ENCODE measurements around the gene POU2F3. TPM values are rescaled to one million over a fixed set of nuclear protein-coding genes. Genes with fewer than 3 reads are reported as not detected.
"Not testable (repeated sequence)": the region's sequence is repeated elsewhere in the genome, so short reads cannot be mapped to it uniquely, and the experiment has no call there.

The POU2F3 gene
- total and polyA plus RNA-seq, 2 of the 13 experiments (the other 11 are each of a cell fraction or from before 2014, with no cell fraction given) = not detected

GRCh38 chr11:120249279-120250262, 9.6 kb downstream of the POU2F3 start:
- intact Hi-C loops (cut with micrococcal nuclease; ENCODE audit: unreplicated experiment) = no loop called here
- FAIRE-seq = no peak
- 24% methylated on average over 8 of the region's 8 CpGs for WGBS (ENCODE audit: low lambda C conversion rate)
- H3K36me3 ChIP-seq (replicated peaks in 1 of 2; ENCODE audit: control insufficient read depth in 1 of 2, insufficient read depth in 2 of 2, low read length in 2 of 2) = no peaks in the 10 kb centered on the region
- H4K20me1 ChIP-seq (ENCODE audit: insufficient read depth, low read length) = no peaks in the 10 kb centered on the region
- no peak overlapping the region for H3K27ac ChIP-seq (ENCODE audit: extremely low read length, insufficient read depth, low read length)
- H3K4me1 ChIP-seq (ENCODE audit: insufficient read depth, low read length) = no peaks in the 10 kb centered on the region
- H3K27me3 ChIP-seq (ENCODE audit: control insufficient read depth in 1 of 2, insufficient read depth in 2 of 2, low read length in 2 of 2) = peaks cover 7 to 66% of the 10 kb centered on the region in 2 experiments
- H3K9me3 ChIP-seq (ENCODE audit: low read length) = no peaks in the 10 kb centered on the region
- no peaks in the 10 kb centered on the region for H3K79me2 ChIP-seq (ENCODE audit: insufficient read depth, low read length)
- no peak overlapping the region for H3K4me3 ChIP-seq (replicated peaks in 1 of 3; ENCODE audit: insufficient read depth in 1 of 3, low read depth in 2 of 3, low read length in 3 of 3)
- TF ChIP-seq ZSCAN31 (CRISPR knock-in tag; IDR thresholded peaks at IDR 0.05; ENCODE audit: low read depth) = no peak
- no peak for TF ChIP-seq ZNF652 (CRISPR knock-in tag; IDR thresholded peaks at IDR 0.05; ENCODE audit: borderline replicate concordance, low read depth)
- no peak for TF ChIP-seq CTCF (CRISPR knock-in tag; IDR thresholded peaks at IDR 0.05)
- no peak overlapping the region for H2AFZ ChIP-seq (ENCODE audit: low read length)
- H3K4me2 ChIP-seq (ENCODE audit: low read depth, low read length) = no peak overlapping the region
- ChIA-PET POLR2A (no interaction called here), CTCF (ENCODE audit: low intra/inter-chr PET ratio, low total read pairs) (no interaction called here)
- in situ Hi-C loops (cut with HindIII; ENCODE audit: extremely low pct_ligation_motif_present, low pct_unique_long_range_greater_than_20kb) = no loop called here
- ATAC-seq = no peak
- no peak overlapping the region for H3K9ac ChIP-seq (ENCODE audit: insufficient read depth, low read depth, low read length)
- BruUV-seq (replicated peaks) = no TSS peak
- no peak for DNase-seq (ENCODE audit: low spot score)

GRCh38 chr11:120253377-120253776, 13.4 kb downstream of the POU2F3 start:
- BruUV-seq (replicated peaks); H3K9me3 ChIP-seq (ENCODE audit: low read length); H3K4me1 ChIP-seq (ENCODE audit: insufficient read depth, low read length); H3K4me3 ChIP-seq (replicated peaks in 1 of 3; ENCODE audit: insufficient read depth in 1 of 3, low read depth in 2 of 3, low read length in 3 of 3); H3K9ac ChIP-seq (ENCODE audit: insufficient read depth, low read depth, low read length); H3K27ac ChIP-seq (ENCODE audit: extremely low read length, insufficient read depth, low read length); FAIRE-seq; H2AFZ ChIP-seq (ENCODE audit: low read length); H4K20me1 ChIP-seq (ENCODE audit: insufficient read depth, low read length); H3K79me2 ChIP-seq (ENCODE audit: insufficient read depth, low read length); intact Hi-C loops (cut with micrococcal nuclease; ENCODE audit: unreplicated experiment); DNase-seq (ENCODE audit: low spot score); POLR2A ChIA-PET; in situ Hi-C loops (cut with HindIII; ENCODE audit: extremely low pct_ligation_motif_present, low pct_unique_long_range_greater_than_20kb); CTCF ChIA-PET (ENCODE audit: low intra/inter-chr PET ratio, low total read pairs); ATAC-seq; H3K36me3 ChIP-seq (replicated peaks in 1 of 2; ENCODE audit: control insufficient read depth in 1 of 2, insufficient read depth in 2 of 2, low read length in 2 of 2); H3K4me2 ChIP-seq (ENCODE audit: low read depth, low read length): not testable (repeated sequence)
- H3K27me3 ChIP-seq (ENCODE audit: control insufficient read depth in 1 of 2, insufficient read depth in 2 of 2, low read length in 2 of 2) = peaks cover 6 to 70% of the 10 kb centered on the region in 2 experiments
- 43% methylated on average over 10 of the region's 13 CpGs for WGBS (ENCODE audit: low lambda C conversion rate)
